Activated CD8-positive, alpha-beta memory T cell treated with anti-CD3 and anti-CD28 coated beads, Interleukin-2, amount 50 U/mL, for 24 hours (primary cell): ENCODE measurements around the gene SMIM45.

ENCODE experiments used
- DNase-seq: peaks from one replicate; pipeline ENCODE4 v3.0.0-alpha.2; 2020; ENCODE audit errors: extremely low read depth

The SMIM45 gene

DNA sequence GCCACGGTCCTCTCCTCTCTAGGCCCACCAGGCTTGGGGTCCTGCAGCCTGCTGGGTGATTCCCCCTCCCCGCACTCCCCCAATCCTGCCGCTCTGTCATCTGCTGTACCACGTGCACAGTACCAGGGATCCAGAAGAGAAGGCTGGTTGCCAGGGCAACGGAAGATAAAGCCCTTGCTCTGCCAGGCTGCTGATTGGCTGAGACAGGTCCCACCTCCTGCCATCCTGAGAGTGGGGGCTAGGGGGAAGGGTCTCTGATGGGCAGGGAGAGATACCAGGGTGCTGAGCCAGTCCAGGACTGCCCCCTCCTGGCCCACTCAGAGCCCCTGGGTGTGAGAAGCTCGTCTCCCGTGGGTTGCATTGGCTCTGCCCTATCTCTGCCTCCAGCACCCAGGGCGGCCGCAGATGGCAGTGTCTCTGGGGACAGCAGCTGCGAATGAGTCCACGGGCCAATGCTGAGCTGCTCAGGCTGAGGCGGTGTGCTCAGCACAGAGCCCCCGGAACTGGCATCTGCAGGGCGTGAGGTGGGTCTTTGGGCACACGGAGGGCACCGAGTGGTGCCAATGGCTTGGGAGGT, at the start of gene SMIM45:
Gene SMIM45, plus strand, starts transcription at position 253 of the 577 bp plus-strand sequence.
- no peak for DNase-seq

DNA sequence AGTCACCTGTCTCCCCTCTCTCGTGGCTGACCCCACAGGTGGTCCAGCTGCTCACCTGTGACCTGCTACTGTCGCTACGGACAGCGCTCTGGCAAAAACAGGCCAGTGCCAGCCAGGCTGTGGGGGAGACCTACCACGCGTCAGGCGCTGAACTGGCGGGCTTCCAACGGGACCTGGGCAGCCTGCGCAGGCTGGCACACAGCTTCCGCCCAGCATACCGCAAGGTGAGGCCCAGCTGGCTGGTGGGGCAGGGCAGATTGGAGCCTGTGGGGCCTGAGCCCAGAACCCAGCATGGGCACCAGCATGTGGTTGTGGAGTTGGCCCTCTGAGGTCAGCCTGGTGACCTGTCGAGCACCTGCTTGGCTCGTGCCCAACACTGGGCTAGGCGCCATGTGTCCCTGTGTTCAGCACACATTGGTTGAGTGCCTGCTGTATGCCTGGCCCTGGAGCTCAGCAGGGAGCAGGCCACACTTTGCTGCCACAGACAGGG, 49.0 kb upstream of the SMIM45 start:
- DNase-seq = no peak

DNA sequence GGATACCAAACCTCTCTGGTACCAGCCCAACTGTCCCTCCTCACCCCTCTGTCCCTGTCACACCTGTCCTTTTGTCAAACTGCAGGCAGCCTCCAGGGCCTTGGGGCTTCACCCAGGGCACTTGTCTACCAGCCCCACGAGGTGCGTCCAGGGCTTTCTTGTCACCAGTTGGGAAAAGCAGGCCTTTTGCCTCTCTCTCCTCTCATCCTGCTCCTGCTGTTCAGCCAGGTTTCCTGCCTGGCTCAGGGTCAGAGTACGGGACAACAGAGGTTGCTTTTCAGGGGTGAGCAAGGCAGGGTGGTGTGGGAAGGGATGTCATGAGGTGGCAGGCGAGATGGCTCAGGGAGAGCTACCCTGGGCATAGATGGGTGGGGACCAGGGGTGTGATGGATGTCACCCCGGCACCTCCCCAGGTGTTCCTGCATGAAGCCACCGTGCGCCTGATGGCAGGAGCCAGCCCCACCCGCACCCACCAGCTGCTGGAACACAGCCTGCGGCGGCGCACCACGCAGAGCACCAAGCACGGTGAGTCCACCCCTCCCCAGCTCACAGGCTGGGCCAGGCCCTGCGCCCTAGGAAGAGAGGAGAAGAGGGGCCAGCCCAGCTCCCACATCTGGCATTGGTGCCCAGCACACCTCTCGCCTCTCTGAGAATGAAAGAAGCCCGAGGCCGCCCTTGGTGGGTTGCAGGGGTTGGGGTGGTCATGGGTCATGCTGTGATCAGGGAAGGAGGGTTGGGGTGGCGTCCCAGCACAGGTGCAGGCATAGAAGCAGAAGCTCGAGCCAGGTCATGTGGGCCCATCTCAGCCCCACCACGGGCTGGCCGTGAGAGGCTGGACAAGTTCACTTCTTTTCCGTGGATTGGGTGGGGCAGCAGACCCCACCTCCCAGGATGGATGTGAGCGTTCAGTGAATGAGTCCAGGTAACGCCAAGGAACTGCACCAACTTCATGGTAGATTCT, 47.2 kb upstream of the SMIM45 start:
- no peak for DNase-seq

DNA sequence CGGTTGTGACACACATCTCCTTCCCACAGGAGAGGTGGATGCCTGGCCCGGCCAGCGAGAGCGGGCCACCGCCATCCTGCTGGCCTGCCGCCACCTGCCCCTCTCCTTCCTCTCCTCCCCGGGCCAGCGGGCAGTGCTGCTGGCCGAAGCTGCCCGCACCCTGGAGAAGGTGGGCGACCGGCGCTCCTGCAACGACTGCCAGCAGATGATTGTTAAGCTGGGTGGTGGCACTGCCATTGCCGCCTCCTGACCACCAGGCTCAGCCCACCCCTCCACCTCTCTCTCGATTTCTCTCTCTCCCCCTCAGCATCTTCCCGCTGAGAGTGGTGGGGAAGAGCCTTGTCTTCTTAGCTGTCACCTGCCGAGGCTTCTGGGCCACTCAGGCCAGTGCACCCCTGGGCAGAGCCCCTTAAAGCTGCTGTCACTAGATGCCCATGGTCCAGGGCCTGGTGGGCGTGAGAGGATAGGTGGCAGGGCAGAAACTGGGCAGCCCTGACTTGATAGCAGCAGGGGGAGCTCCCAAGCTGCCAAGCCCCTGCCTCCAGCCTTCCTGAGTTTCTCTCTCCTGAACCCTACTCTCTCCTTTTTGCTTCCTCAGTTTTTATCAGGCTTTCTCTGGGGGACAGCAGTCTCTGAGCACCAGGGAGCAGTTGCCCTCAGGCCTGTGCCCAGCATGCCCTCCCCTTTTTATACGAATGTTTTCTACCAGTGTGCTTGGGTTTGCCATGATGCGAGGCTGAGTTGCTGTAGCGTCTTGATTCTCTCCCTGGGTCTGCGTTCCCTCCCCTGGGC, 46.3 kb upstream of the SMIM45 start:
- DNase-seq = no peak

DNA sequence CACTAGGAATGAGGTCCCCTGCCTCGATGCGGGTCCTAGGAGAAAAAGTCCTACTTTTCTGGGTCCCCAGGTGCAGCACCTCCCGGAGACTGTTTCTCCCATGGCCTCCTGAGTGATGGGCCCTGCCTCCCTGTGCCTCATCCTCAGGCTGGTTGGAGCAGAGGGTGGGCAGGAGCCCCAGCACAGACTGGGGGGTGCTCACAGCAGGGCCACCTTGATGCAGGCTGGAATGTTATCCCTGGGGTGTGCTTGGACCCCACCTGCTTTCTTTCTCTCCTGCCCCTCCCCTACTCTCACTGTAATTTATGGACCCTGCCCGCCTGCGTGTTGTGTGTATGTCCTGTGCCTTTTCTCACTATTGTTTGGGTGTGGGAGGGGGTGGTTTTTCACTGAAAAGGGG, 45.1 kb upstream of the SMIM45 start:
- no peak for DNase-seq

DNA sequence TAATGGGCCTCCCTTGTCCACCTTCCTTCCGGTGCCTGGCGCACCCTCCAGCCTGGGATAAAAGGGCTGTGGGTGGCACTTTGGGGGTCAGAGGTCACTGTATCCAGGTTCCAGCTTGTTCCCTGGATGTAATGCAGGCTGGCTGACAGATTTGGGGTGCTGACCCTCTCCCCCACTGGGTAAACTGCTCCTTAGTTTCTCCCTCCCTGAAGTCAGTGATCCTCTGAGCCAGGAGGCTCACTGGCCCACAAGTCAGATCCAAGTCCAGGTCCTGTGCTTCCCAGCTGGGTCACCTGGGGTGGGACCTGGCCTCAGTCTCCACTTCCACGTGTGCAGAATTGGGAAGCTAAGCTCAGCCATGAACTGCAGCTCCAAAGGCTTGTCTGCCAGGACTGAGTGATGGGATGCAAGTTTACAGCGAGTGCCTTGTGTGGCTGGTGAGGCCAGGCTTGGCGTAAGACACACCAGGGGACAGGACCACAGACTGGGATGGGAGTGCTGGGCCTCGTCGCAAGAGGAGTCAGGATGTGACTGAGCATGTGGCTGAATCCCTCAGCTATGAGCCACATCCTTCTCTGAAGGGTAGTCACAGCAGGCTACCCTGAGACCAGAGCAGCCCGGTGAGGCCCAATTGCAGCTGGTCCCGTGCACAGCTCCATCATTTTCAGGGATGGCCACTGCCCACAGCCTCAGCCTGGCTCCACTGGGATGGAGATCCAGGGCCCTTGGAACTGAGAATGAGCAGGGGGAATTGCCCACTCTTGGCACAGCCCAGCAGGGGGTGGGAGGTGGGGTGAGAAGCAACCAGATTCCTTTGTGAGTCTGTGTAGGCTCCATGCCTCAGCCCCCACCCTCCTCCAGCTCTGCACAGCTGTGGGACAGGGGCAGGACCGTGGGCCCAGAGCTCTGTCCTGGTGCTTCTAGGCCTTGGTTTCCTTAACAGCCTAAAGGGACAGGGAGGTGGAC, 44.2 kb upstream of the SMIM45 start:
- DNase-seq = no peak

DNA sequence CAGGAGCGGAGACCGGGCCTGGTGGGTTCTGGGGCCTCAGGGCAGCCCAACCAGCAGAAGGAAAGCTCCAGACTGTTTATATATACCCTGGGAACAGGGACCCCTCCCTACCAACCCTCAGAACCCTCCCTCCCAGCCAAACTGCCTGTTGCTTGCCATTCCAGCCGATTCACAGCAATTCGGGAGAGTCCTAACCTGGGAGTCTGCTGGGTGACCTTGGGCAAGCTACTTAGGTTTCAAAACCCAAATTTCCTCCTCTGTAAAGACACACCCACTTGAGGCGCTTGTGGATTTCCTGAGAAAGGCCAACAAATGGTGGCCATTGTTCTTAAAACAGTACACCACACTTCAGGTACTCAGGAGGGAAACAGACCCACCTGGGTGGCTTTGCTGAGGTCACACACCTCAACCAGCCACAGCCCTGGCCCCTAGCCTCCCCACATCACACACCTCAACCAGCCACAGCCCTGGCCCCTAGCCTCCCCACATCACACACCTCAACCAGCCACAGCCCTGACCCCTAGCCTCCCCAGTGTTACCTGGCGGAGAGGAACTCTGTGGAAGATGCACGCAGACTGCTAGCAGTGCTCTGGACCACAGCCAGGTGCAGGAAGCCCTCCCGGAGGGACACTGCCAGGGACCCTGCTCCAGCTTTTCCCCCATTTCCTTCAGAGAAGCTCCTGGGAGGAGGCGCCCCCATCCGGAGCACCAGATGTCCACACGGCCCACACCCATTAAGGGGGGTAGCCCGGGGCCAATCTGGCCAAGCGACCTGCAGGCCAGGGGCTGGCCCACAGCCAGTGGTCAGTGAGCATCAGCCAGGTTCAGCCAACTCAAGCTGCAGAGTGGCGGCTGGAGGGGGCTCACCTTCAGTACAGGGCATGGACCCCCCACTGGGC, 43.3 kb upstream of the SMIM45 start:
- DNase-seq = no peak

DNA sequence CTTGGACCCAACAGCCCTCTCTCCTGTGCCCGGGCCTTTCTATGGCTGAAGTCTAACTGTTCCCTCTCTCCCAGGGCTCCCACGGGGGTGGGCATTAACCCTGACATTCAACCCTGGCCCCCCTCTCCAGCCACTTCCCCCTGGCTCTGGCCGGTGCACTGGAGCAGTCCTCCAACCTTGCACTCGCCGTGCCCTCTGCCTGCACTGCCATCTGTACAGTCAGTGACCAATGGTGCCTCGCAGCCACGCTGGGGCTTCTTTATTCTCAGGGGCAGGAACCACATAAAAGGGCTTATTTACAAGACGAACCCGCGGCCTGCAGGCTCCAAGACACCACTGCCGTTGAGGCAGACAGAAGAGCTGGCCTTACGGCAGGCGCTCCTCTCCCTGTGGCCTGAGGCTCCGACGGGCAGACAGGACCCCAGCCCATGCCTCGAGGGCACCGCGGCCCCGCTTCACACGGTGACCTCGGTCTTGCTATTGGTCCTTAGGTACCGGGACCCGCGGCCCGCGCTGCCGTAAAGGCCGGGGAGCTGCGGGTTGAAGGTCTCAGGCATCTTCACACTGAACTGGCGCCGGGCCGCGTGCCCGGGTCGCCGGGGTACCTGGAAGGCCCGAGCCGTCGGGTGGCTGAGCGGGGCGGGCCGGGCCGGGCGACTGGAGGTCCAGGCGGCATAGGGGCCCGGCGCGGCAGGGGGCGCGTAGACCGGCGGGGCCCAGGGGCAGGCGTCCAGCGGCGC, 42.5 kb upstream of the SMIM45 start:
- DNase-seq = no peak

DNA sequence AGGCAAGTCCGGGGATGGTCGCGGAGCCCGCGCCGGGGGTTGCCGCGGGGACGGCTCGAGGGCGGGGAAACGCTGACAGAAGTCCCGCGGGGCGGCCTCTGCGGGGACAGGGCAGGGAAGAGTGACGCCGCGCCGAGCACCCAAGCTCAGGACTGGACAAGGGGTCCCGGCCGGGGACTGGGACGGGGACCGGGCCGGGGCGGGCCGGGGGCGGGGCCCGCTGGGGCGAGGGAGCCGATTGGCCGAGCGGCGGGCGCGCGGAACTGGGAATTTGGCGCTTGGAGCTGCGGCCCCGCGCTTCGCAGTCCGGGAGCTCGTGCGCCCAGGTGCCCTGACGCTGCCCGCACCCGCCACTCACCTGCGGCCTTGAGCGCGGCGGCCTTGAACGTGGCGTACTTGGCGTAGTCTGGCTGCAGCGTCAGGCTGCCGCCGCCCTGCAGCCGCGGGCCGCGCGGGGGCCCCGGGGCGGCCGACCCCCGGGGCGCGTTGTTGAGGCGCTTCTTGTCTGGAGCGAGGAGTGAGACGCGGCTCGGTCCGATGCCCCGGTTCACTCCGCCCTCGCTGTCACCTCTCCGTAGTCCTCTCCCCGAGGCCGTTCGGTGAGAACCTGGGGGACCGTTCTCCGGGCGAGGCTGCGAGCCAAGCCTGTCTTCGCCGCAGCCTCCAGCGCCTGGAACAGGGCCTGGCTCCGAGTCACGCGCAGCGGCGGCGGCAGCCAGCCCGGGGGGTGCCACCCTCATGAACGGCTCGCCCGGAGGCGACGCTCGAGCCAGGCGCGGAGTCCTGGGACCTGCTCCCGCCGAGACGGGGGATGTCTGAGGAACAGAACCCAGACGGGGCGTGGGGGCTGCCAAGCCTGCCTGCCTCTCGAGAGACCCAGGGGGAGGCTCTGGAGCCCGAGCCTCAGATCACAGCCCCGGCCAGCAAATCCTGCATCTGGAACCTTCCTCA, 41.6 kb upstream of the SMIM45 start:
- DNase-seq = no peak

DNA sequence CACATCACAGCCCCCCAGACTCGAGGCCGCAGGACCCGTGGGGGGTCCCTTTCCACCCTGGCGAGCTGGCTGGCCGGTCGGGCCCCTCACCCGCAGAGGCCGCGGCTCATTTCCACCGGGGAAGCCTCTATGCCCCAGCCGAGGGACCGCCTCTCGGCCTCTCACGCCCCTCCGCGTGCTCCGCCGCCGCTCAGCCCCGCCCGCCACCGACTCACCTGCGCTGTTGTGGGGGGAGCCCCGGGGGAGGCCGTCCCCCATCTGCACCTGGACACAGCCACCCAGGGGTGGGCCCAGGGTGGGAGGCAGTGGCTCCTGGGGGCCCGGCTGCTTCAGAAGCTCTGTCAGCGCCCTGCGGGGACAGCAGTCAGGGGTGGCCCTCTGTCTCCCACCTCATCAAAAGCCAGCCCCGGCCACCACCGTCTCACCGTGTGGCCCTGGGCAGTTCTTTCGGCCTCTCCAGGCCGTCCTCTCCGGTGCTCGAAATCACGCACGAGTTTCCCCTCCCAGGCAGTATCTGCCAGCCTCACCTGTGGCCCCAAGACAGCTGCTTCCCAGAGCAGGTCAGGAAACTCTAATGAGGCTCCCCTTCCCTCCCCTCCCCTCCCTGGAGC, 40.8 kb upstream of the SMIM45 start:
- DNase-seq = no peak

DNA sequence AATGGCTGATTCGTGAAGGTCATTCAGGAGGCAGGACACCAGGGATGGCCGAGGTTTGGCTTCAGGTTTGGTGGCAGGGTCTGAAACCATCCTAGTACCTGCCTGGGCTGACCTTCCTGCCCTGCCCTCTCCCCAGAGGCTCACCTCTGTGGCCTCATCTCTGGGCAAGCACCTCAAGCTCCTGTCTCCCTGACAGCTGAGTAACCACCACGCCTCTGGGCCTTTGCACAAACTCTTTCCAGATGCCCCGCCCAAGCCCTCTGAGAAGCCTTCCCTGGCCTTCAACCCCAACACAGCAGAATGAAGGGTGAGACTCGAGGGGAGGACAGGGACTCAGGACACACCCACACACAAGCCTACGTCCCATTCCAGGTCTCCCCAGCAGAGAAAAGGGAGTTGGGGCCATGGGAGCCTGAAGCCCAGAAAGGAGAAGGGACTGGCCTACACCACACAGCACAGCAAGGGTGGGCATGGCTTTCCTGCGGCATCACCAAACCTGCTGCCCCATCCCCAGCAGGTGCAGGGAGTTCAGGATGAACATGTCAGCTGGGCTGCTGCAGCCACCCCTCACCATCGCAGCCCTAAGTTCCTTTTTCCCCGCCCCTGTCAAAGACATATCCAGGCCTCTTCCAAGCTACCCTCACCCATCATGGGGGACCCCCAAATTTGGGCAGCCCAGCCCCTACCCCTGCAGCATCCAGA, 39.5 kb upstream of the SMIM45 start:
- DNase-seq = no peak

DNA sequence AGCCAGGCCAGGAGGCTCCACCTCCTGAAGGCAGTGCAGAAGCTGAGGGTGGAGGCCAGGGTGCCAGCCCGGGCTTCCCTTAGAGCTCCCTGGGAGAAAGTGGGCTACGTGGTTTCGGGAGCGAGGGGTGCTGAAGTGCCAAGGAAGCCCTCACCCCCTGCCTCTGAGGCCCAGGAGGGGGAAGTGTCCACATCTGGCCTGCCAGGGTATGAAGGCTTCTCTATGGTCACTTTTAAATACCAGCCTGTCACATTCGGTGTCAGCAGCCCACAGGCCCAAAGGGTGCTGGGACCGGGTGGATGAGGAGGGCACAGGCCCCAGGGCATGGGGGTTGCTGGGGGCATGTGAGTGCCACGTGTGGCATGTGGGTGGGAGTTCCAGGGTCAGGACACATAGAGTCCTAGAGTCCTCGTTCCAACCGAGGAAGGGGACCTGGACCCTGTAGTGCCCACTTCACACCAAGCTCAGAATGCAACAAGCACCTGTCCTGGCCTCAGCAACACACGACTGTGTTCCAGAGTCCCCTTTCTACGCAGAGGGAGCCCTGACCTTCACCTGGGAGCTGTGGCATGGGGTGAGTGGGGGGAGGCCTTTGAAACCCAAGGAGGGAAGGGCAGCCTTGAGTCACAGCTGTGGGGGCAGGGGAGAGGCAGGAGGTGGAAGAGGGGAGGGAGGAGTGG, 38.8 kb upstream of the SMIM45 start:
- no peak for DNase-seq

DNA sequence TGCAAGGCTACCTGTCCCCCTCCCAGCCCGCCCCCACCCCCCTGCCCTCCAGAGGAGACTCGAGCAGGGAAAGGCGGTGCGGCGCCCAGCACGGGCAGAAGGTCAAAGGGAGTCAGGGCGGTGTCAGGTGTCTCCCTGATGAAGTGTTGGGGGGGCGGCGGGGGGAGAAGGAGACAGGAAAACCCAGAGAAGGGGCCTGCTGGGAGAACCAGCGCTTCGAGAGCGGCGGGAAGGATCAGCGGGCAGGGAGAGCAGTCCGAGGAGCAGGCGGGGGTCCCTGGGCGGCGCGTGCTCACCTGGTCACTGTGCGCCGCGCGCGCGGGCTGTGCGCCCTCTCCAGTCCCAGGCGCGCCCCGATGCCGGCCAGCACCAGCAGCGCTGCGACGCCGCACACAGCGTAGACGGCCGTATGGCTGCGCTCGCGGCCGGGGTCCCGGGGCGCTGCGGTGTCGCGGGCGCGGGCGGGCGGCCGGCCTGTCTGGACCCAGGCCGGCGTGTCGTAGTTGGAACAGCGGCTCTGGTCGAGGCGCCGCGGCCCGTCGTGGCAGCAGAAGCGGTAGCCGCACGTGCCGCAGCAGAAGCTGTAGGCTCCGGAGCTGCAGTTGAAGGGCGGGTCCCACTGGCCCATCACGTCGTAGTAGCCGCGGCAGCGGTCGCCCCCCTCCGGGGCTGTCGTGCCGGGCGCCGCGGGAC, 38.0 kb upstream of the SMIM45 start:
- DNase-seq = no peak

DNA sequence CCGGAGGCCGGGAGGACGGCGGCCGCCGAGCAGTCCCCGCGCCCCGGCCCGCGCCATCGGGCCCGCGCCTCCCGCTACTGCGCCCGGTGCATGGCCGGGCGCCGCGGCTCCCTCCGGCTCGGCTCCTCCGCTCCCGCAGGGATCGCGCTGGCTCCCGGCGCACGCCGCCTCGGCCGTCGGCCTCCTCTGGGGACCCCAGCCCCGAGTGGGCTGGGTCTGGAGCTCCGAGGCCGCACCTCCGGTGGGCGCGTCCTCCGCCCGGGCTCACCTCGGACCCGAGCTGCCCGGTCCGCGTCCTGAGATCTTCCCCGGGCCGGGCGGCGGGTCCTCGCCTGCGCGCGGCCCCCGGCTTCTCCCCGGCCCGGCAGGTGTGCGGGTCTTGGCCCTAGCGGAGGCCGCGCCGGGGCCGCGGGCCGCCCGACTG, 37.3 kb upstream of the SMIM45 start:
- DNase-seq = no peak

DNA sequence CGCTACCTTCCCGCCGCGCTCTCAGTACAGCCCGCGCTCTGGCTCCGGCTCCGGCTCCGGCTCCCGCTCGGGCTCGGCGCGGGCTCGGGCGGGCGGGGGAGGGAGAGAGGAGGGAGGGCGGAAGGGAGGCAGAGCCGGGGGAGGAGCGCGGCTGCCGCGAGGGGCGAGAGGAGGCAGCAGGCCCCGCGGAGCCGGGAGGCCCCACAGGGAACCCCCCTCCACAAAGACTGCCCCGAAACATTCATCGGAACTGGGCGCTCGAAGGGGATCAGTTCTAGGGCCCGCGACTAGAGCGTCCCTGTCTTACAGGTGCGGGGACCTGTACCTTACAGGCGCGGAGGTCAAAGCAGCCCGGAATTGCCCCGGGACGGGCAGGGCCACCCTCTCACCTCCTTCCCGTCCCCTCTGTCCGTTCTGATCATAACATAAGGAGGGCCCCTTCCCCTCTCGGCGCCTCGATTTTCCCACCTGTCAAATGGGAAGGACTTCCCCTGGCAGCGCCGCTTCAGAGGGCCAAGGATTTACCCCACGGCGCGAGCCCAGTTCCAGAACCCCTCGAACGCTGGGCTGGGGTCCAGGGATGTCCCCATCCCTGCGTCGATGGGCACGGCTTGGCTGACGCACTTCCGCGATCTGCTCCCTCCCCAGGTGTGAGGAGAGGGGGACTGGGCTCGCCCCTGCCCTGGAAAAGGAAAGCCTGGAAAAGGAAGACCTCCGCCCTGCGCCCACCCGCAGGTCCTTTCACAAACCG, 36.7 kb upstream of the SMIM45 start, which contains the start of gene SHISA8:
Gene SHISA8, minus strand, starts transcription at position 40 of the 751 bp plus-strand sequence. CDS start 407 bp downstream, outside the sequence.
- no peak for DNase-seq
